Activated CD8-positive, alpha-beta memory T cell treated with anti-CD3 and anti-CD28 coated beads for 1 hour (primary cell): ENCODE measurements around the gene SLC8A1.

Source experiments
- DNase-seq, 2 donors: peaks; one replicate each; pipeline ENCODE4 v3.0.0-alpha.2; 2020; ENCODE audit warnings: low read depth in 1 of 2; ENCODE audit errors: extremely low read depth in 1 of 2

SLC8A1 gene

GRCh38 chr2:40321016-40321623 is 130.8 kb downstream of the SLC8A1 start:
- DNase-seq: no peak

GRCh38 chr2:40318921-40319320 is 133.0 kb downstream of the SLC8A1 start:
- no peak for DNase-seq

- no peak for DNase-seq
Observed at GRCh38 chr2:40317761-40318160, 134.1 kb downstream of the SLC8A1 start.

- DNase-seq: no peak
Observed at GRCh38 chr2:40317046-40317445, 134.8 kb downstream of the SLC8A1 start.

GRCh38 chr2:40316620-40317019 is 135.3 kb downstream of the SLC8A1 start:
- DNase-seq: no peak

- DNase-seq: no peak
Observed at GRCh38 chr2:40315683-40316082, 136.2 kb downstream of the SLC8A1 start.

GRCh38 chr2:40311026-40311425 is 140.9 kb downstream of the SLC8A1 start:
- DNase-seq: no peak

GRCh38 chr2:40310303-40310702 is 141.6 kb downstream of the SLC8A1 start:
- DNase-seq: no peak

GRCh38 chr2:40304340-40304739 is 147.6 kb downstream of the SLC8A1 start:
- DNase-seq: no peak

GRCh38 chr2:40303746-40304145 is 148.1 kb downstream of the SLC8A1 start:
- no peak for DNase-seq

- DNase-seq: no peak
Observed at GRCh38 chr2:40302751-40303325, 149.1 kb downstream of the SLC8A1 start.

- DNase-seq: no peak
Observed at GRCh38 chr2:40300391-40300790, 151.5 kb downstream of the SLC8A1 start.

- no peak for DNase-seq
Observed at GRCh38 chr2:40299781-40300180, 152.1 kb downstream of the SLC8A1 start.

- no peak for DNase-seq
Observed at GRCh38 chr2:40299173-40299572, 152.7 kb downstream of the SLC8A1 start.

GRCh38 chr2:40298026-40298425 is 153.9 kb downstream of the SLC8A1 start:
- DNase-seq: no peak

- DNase-seq: no peak
Observed at GRCh38 chr2:40292291-40292690, 159.6 kb downstream of the SLC8A1 start.

- DNase-seq: no peak
Observed at GRCh38 chr2:40289771-40290404, 162.0 kb downstream of the SLC8A1 start.

GRCh38 chr2:40287773-40288172 is 164.1 kb downstream of the SLC8A1 start:
- no peak for DNase-seq

- DNase-seq: no peak
Observed at GRCh38 chr2:40287195-40287594, 164.7 kb downstream of the SLC8A1 start.

- DNase-seq: no peak
Observed at GRCh38 chr2:40286721-40287120, 165.2 kb downstream of the SLC8A1 start.

GRCh38 chr2:40285391-40285790 is 166.5 kb downstream of the SLC8A1 start:
- no peak for DNase-seq

- no peak for DNase-seq
Observed at GRCh38 chr2:40284797-40285196, 167.1 kb downstream of the SLC8A1 start.
